Measurements from ENCODE around the gene SMIM21.

The SMIM21 gene

GRCh38 chr18:75408554-75409506 lies 18.7 kb downstream of the SMIM21 start:
- Histone ChIP-seq H3K27me3 (ENCODE audit: insufficient read depth, low read depth, severe bottlenecking) (no peaks in the 10 kb centered on the region), H3K9me3 (ENCODE audit: severe bottlenecking) (no peaks in the 10 kb centered on the region), H3K27ac (no peak overlapping the region), H3K36me3 (no peaks in the 10 kb centered on the region), H3K4me3 (ENCODE audit: low read depth, low read length) (no peak overlapping the region)
- no peak for DNase-seq
- no peak for TF ChIP-seq CTCF (IDR thresholded peaks at IDR 0.05; ENCODE audit: low read depth, low read length)

- DNase-seq, result peak; percentile 76
These were observed 19.8 kb downstream of the SMIM21 start for GRCh38 chr18:75407468-75408437.

GRCh38 chr18:75406491-75407445 lies 20.7 kb downstream of the SMIM21 start:
- Histone ChIP-seq H3K36me3 (no peaks in the 10 kb centered on the region), H3K27me3 (ENCODE audit: insufficient read depth, low read depth, severe bottlenecking) (no peaks in the 10 kb centered on the region), H3K9me3 (ENCODE audit: severe bottlenecking) (no peaks in the 10 kb centered on the region), H3K27ac (no peak overlapping the region), H3K4me3 (ENCODE audit: low read depth, low read length) (peak overlapping the region; percentile 25; the same call in 1 of the 2 replicates)
- DNase-seq, result no peak
- no peak for TF ChIP-seq CTCF (IDR thresholded peaks at IDR 0.05; ENCODE audit: low read depth, low read length)

More at GRCh38 chr18:75407468-75408437, 19.8 kb downstream of the SMIM21 start:
- no peak overlapping the region for H3K27ac ChIP-seq
- no peaks in the 10 kb centered on the region for H3K27me3 ChIP-seq (ENCODE audit: insufficient read depth, low read depth, severe bottlenecking)
- H3K4me3 ChIP-seq (ENCODE audit: low read depth, low read length), result peak overlapping the region; percentile 25
- no peaks in the 10 kb centered on the region for H3K36me3 ChIP-seq
- TF ChIP-seq CTCF (IDR thresholded peaks at IDR 0.05; ENCODE audit: low read depth, low read length), result 0 out of 2 replicates have a peak, but pooled peaks have one; percentile 1
- H3K9me3 ChIP-seq (ENCODE audit: severe bottlenecking), result no peaks in the 10 kb centered on the region

GRCh38 chr18:75405351-75405750 lies 22.2 kb downstream of the SMIM21 start:
- Histone ChIP-seq H3K27me3 (ENCODE audit: insufficient read depth, low read depth, severe bottlenecking) (no peaks in the 10 kb centered on the region), H3K4me3 (ENCODE audit: low read depth, low read length) (no peak overlapping the region), H3K9me3 (ENCODE audit: severe bottlenecking) (no peaks in the 10 kb centered on the region), H3K36me3 (no peaks in the 10 kb centered on the region), H3K27ac (no peak overlapping the region)
- DNase-seq, result no peak
- no peak for TF ChIP-seq CTCF (IDR thresholded peaks at IDR 0.05; ENCODE audit: low read depth, low read length)

GRCh38 chr18:75400366-75400765 lies 27.1 kb downstream of the SMIM21 start:
- no peak overlapping the region for H3K27ac ChIP-seq
- no peaks in the 10 kb centered on the region for H3K27me3 ChIP-seq (ENCODE audit: insufficient read depth, low read depth, severe bottlenecking)
- no peak for TF ChIP-seq CTCF (IDR thresholded peaks at IDR 0.05; ENCODE audit: low read depth, low read length)
- DNase-seq, result no peak
- H3K4me3 ChIP-seq (ENCODE audit: low read depth, low read length), result no peak overlapping the region
- no peaks in the 10 kb centered on the region for H3K36me3 ChIP-seq
- no peaks in the 10 kb centered on the region for H3K9me3 ChIP-seq (ENCODE audit: severe bottlenecking)
